Muscle layer of duodenum (tissue), 2 donors: ENCODE data around the gene CARD10.
"Not testable (repeated sequence)": the region's sequence is repeated elsewhere in the genome, so short reads cannot be mapped to it uniquely, and the experiment has no call there.

Source experiments
- H3K27ac ChIP-seq: one replicate; pipeline ENCODE4 v1.7.0; 2013; ENCODE audit warnings: mild to moderate bottlenecking, low read length
- H3K27me3 ChIP-seq: one replicate; pipeline ENCODE4 v1.7.0; 2013; ENCODE audit warnings: low read depth, mild to moderate bottlenecking, control low read depth, low read length
- H3K36me3 ChIP-seq, 2 donors: one replicate each; pipeline ENCODE4 v1.7.0; 2013; ENCODE audit warnings: low read length in 2 of 2, control low read depth in 1 of 2, mild to moderate bottlenecking in 1 of 2; ENCODE audit not compliant: insufficient read depth in 2 of 2, control insufficient read depth in 1 of 2
- H3K4me1 ChIP-seq, 2 donors: one replicate each; pipeline ENCODE4 v1.7.0; 2013; ENCODE audit warnings: low read length in 2 of 2, mild to moderate bottlenecking in 2 of 2, control low read depth in 1 of 2, moderate library complexity in 1 of 2; ENCODE audit not compliant: insufficient read depth in 2 of 2, control insufficient read depth in 1 of 2
- H3K4me3 ChIP-seq, 2 donors: one replicate each; pipeline ENCODE4 v1.7.0; 2013; ENCODE audit warnings: low read length in 2 of 2, low read depth in 1 of 2, mild to moderate bottlenecking in 1 of 2
- H3K9me3 ChIP-seq, 2 donors: one replicate each; pipeline ENCODE4 v1.7.0; 2013; ENCODE audit warnings: low read length in 2 of 2, control low read depth in 1 of 2, mild to moderate bottlenecking in 1 of 2; ENCODE audit not compliant: control insufficient read depth in 1 of 2
- donor health status: healthy.

CARD10 gene

DNA sequence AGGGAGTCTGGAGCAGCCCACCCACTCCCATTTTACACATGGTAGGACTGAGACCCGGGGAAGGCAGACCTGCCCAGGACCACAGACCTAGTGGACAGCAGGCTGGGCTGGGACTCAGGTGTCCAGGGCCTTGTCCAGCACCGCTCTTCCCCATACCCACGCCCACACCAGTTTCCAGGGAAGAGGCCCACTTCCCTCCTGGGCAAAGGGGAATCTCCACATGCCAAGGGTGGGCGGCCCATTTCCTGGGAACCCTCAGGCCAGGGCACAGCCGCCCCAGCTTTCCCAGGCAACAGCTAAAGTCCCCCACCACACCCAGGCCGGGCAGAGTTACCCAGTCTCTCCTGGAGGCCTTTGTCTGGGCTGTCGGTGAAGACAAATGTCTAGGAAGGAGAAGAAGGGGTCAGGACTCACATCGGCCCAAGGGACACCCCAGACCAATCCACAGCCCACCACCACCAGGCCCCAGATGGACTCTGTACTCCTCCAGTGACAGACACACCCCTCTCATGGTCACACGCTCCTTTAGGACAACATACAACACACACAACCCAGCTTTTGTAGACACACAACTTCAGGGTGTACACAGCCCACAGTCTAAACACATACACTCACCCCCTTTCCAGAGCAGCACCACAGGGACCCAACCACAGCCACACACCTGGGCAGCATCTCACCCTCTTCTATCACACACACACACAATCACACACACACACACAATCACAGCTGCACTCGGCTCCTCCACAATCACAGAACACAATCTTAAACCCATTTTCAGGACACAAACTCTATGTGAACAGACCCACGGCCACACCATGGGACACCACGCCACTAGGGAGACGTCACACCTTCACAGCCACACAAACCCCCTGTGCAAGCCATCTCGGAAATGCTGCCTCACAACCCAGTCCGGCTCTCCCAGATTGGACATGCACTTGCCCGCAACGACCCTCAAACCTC lies 38.5 kb downstream of the CARD10 start:
- Histone ChIP-seq H3K27ac (no peak overlapping the region), H3K4me1 (peaks cover 0 to 6% of the 10 kb centered on the region in 2 donors), H3K9me3 (no peaks in the 10 kb centered on the region), H3K27me3 (no peaks in the 10 kb centered on the region), H3K4me3 (no peak overlapping the region), H3K36me3 (no peaks in the 10 kb centered on the region)

DNA sequence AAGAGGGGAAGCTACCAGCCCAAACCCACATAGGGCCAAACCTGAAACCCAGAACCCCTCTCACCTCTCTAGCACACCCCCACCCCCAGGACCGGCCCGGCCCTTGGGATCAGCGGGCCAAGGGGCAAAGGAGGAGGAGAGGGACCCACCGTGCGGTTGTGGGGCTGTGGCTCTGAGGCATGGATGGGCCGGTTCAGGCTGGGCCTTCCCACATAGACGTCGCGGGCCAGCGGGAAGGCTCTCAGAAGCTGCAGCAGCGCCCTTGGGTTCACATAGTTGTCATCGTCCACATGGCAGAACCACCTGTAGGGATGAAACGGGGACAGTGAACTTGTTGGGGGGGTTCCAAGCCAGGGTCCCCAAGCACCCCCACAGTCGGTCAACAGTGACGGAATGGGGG lies 40.0 kb downstream of the CARD10 start:
- no peaks in the 10 kb centered on the region for H3K27me3 ChIP-seq
- peaks cover 0 to 6% of the 10 kb centered on the region in 2 donors for H3K4me1 ChIP-seq
- H3K9me3 ChIP-seq = no peaks in the 10 kb centered on the region
- no peaks in the 10 kb centered on the region for H3K36me3 ChIP-seq
- H3K27ac ChIP-seq = no peak overlapping the region
- no peak overlapping the region for H3K4me3 ChIP-seq

DNA sequence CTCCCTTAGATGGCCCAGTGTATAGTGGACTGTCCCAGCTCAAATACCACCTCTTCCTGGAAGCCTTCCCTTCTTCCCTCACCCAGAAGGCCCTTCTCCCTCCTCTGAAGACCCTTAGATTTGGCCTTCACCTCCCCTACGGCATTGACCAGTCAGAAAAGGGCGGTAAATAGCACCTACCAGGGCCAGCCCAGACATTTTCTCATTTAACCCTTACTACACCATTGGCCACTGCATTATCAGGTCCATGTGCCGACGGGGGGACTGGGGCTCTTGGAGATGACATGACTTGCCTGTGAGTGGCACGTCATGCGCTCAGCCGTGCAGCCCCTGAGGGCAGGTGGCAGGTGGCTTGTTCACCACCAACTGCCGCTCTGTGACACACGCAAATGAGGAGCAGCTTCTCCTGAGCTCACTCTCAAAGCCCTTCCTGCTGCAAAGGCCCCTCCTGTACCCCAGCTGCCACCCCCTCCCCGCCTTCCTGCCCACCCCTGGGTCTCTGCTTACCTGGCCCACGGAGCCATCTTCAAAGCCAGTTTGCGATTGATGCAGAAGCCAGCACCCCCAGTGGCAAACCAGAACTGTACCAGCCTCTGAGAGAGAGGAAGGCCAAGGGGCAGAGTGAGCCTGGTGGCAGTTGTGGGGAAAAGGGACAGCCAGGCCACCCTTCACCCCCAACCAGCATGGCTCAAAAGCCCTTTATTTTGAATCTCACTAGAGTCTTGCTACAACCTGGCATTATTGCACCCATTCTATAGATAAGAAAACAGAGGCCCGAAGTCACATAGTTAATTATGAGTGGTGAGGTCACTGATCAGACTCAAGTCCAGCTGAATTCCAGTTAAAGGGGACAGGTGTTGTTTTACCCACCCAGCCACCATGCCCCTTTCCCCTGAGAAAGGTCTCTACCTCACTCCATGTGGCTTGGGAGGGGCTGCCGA lies 42.6 kb downstream of the CARD10 start:
- Histone ChIP-seq H3K9me3 (no peaks in the 10 kb centered on the region), H3K4me3 (no peak overlapping the region), H3K36me3 (no peaks in the 10 kb centered on the region), H3K27me3 (no peaks in the 10 kb centered on the region), H3K27ac (no peak overlapping the region), H3K4me1 (no peaks in the 10 kb centered on the region)

GRCh38 chr22:37474447-37475090 lies 44.6 kb downstream of the CARD10 start:
- Histone ChIP-seq H3K27me3 (no peaks in the 10 kb centered on the region), H3K27ac (no peak overlapping the region), H3K36me3 (no peaks in the 10 kb centered on the region)

DNA sequence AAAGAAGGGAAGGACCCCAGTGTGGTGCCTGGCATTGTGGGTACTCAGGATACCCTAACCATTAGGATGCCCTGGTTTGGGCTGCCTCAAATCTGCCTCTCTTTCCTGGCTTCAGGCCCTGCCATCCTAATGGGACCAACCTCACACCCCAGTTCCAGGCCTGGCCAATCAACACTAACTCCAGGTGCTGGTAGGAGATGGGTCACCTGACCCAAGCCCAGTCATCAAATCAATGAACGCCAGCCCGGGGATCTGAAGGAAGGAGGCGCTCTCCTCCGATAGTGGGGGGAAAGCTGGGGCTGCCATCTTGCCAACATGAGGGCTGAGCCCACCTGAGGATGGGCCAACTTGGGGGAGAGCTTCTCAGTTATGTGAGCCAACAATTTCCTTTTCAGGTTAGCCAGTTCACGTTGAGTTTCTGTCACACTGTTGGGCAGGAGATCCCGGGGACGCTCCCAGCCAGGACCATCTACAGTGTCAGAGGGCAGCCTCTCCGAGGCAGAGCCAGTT lies 45.7 kb downstream of the CARD10 start:
- Histone ChIP-seq H3K27ac (no peak overlapping the region), H3K27me3 (no peaks in the 10 kb centered on the region), H3K9me3 (no peaks in the 10 kb centered on the region), H3K4me1 (no peaks in the 10 kb centered on the region), H3K4me3 (no peak overlapping the region), H3K36me3 (no peaks in the 10 kb centered on the region)

More at GRCh38 chr22:37474447-37475090, 44.6 kb downstream of the CARD10 start:
- no peaks in the 10 kb centered on the region for H3K4me1 ChIP-seq
- H3K4me3 ChIP-seq = no peak overlapping the region
- H3K9me3 ChIP-seq = no peaks in the 10 kb centered on the region

DNA sequence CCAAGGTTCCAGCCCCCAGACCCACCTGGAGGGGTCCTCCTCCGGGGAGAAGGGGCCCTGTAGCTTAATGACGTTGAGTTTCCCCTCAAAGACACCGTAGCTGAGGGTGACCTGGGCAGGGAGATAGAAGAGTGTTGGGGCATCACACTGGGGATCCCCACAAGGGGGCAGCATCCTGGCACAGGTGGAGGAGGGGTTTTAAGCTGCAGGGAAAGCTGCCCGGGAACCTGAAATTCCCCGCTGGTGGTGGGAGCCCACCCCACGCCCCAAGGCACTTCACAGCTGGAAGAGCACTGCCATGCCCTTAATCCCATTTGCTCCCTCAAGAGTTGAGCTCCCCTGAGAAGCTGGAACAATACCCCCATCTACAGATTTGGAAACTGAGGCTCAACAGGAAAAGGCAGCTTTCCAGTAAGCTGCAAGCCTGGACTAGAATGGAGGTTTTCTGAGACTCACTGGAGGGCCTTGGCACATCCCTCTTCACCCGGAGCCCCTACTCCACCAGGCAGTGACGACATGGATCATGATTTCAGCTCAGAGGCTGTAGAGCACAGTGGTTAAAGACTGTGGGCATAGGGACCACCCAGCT lies 46.7 kb downstream of the CARD10 start:
- no peaks in the 10 kb centered on the region for H3K9me3 ChIP-seq
- no peaks in the 10 kb centered on the region for H3K27me3 ChIP-seq

DNA sequence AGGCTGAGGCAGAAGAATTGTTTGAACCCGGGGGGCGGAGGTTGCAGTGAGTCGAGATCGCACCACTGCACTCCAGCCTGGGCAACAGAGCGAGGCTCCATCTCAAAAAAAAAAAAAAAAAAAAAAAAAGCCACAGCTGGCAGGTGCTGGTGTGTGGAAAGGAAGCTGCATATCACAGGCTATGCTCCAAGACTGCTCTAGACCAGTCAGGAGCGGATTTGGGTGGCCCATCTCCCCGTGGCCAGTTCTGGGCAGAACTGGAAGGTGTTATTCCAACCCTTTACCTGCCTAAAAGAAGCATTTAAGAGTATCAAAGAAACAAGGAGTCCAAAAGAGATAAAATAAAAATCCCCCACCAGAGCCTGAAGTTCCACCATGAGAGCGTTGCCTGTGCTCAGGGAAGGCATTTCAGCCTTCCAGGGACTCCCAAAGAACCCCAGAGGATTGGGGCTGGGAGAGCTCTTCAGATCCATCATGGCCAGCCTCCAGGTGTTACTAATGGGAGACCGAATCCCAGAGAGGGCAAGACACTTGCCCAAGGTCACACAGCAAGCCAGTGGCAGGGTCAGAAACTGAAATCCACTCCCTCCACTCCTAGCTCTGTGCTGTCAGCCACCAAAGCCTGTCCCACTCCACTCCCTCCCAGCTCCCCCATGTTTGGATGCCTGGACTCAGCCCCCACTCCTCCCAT lies 47.3 kb downstream of the CARD10 start:
- Histone ChIP-seq H3K36me3 (no peaks in the 10 kb centered on the region), H3K4me3 (no peak overlapping the region), H3K4me1 (no peaks in the 10 kb centered on the region), H3K27me3 (no peaks in the 10 kb centered on the region), H3K27ac (no peak overlapping the region), H3K9me3 (no peaks in the 10 kb centered on the region)

More for the DNA sequence above, 46.7 kb downstream of the CARD10 start:
- Histone ChIP-seq H3K27ac (no peak overlapping the region), H3K4me1 (no peaks in the 10 kb centered on the region), H3K4me3 (no peak overlapping the region), H3K36me3 (no peaks in the 10 kb centered on the region)

DNA sequence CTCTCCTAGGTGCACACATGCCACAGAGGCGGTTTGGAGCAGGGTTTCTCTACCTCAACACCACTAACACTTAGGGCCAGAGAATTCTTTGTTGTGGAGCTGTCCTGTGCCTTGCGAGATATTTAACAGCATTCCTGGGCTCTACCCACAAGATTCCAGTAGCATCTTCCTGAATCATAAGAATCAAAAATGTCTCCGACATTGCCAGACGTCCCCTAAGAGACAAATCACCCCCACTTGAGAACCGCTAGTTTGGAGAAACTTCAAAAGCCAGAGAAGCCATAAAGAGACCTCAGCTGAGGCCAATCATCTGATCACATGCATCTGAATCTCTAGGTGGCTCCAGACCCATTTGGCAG lies 49.1 kb downstream of the CARD10 start:
- Histone ChIP-seq H3K4me3 (no peak overlapping the region), H3K27ac (no peak overlapping the region), H3K27me3 (no peaks in the 10 kb centered on the region), H3K36me3 (no peaks in the 10 kb centered on the region), H3K9me3 (no peaks in the 10 kb centered on the region), H3K4me1 (no peaks in the 10 kb centered on the region)

- Histone ChIP-seq H3K4me3 (no peak overlapping the region), H3K27me3 (no peaks in the 10 kb centered on the region), H3K27ac (no peak overlapping the region), H3K4me1 (no peaks in the 10 kb centered on the region), H3K36me3 (no peaks in the 10 kb centered on the region), H3K9me3 (no peaks in the 10 kb centered on the region)
Measured at GRCh38 chr22:37469416-37470086, 49.7 kb downstream of the CARD10 start.

- H3K27me3 ChIP-seq, H3K27ac ChIP-seq, H3K9me3 ChIP-seq, H3K36me3 ChIP-seq, H3K4me1 ChIP-seq, H3K4me3 ChIP-seq: not testable (repeated sequence)
Measured at GRCh38 chr22:37468201-37468695, 51.0 kb downstream of the CARD10 start.
